Left lung (tissue), 10 donors: ENCODE measurements around the gene KNSTRN. TPM values are rescaled to one million over a fixed set of nuclear protein-coding genes. Genes with fewer than 3 reads are reported as not detected.

Source experiments
- ATAC-seq: fragments of 200-7000 bp; cut with Tn5 transposase; one replicate; pipeline ENCODE4 v1.9.1; 2020; ENCODE audit warnings: moderate library complexity
- DNase-seq, 4 donors: peaks; one replicate each; pipeline ENCODE4 v3.0.0-alpha.2; 2013 to 2020
- H3K27ac ChIP-seq, 2 donors: fragments of 200-600 bp; sonication (generic) in 1 of 2; one replicate each; pipeline versions ENCODE4 v1.5.0 to v1.8.0; 2020 to 2021
- H3K27me3 ChIP-seq, 2 donors: fragments of 200-600 bp; sonication (generic) in 1 of 2; one replicate each; pipeline versions ENCODE4 v1.5.0 to v1.8.0; 2020 to 2021
- H3K36me3 ChIP-seq, 2 donors: fragments of 200-600 bp; sonication (generic) in 1 of 2; one replicate each; pipeline versions ENCODE4 v1.5.0 to v1.8.0; 2020 to 2021
- H3K4me1 ChIP-seq, 2 donors: fragments of 200-600 bp; one replicate each; pipeline ENCODE4 v1.8.0; 2021
- H3K4me3 ChIP-seq, 2 donors: fragments of 200-600 bp; sonication (generic) in 1 of 2; one replicate each; pipeline versions ENCODE4 v1.5.0 to v1.8.0; 2020 to 2021; ENCODE audit warnings: mild to moderate bottlenecking in 1 of 2
- H3K9me3 ChIP-seq, 2 donors: fragments of 200-600 bp; sonication (generic) in 1 of 2; one replicate each; pipeline versions ENCODE4 v1.5.0 to v1.8.0; 2020 to 2021
- CTCF ChIP-seq, 2 donors: fragments of 200-600 bp; sonication (generic) in 1 of 2; IDR thresholded peaks; one replicate each; pipeline versions ENCODE4 v1.5.0 to v1.8.0; 2021; ENCODE audit warnings: antibody characterized with exemption in 2 of 2
- intact Hi-C, 2 donors: fragments of 100-400 bp; cut with DNase I; formaldehyde crosslinking; loops; one replicate each; pipeline versions ENCODE4 v1.11.2 to v1.14.2; 2022
- polyA plus RNA-seq, 6 donors: library from polyadenylated mRNA; unstranded; fragments of 120-200 nt; gene quantifications; one replicate each; pipeline ENCODE4 v1.2.1, GENCODE V29; 2013; ENCODE audit not compliant: insufficient read length in 6 of 6
- total RNA-seq, 2 donors: library from RNA; stranded (reverse); fragmentation: NEBNext Ultra II Directional; extraction: Animal tissue kit (Norgen Biotek cat#: 25700); gene quantifications; one replicate each; pipeline ENCODE4 v1.2.1, GENCODE V29; 2021
- donor health status: DM: no; HTN: yes; CAD: no.
- donor health status: DM: no; HTN: no; CAD: no.

KNSTRN gene
- total and polyA plus RNA-seq, 8 donors, result 14.2 to 46.2 (median 30.2) TPM

- Histone ChIP-seq H3K4me3 (no peak overlapping the region), H3K9me3 (no peaks in the 10 kb centered on the region), H3K27ac (no peak overlapping the region), H3K27me3 (no peaks in the 10 kb centered on the region), H3K4me1 (peaks cover 6 to 26% of the 10 kb centered on the region in 2 donors), H3K36me3 (peaks cover 4 to 63% of the 10 kb centered on the region in 2 donors)
- intact Hi-C loops, result no loop called here
- no peak for TF ChIP-seq CTCF (IDR thresholded peaks at IDR 0.05)
- DNase-seq (no peak), ATAC-seq (no peak)
Measured at GRCh38 chr15:40410476-40410875, 28.0 kb downstream of the KNSTRN start.

- DNase-seq, result no peak
- no peak overlapping the region for H3K4me3 ChIP-seq
- no peaks in the 10 kb centered on the region for H3K9me3 ChIP-seq
- no peak for ATAC-seq
- H3K27ac ChIP-seq, result no peak overlapping the region
- H3K4me1 ChIP-seq, result peaks cover 0 to 8% of the 10 kb centered on the region in 2 donors
- peaks cover 4 to 78% of the 10 kb centered on the region in 2 donors for H3K36me3 ChIP-seq
- no peak for TF ChIP-seq CTCF (IDR thresholded peaks at IDR 0.05)
- intact Hi-C loops, result no loop called here
- H3K27me3 ChIP-seq, result no peaks in the 10 kb centered on the region
Measured at GRCh38 chr15:40412095-40412759, 29.7 kb downstream of the KNSTRN start.

- ATAC-seq (no peak), DNase-seq (no peak)
- TF ChIP-seq CTCF (IDR thresholded peaks at IDR 0.05), result no peak
- no peaks in the 10 kb centered on the region for H3K4me1 ChIP-seq
- H3K9me3 ChIP-seq, result no peaks in the 10 kb centered on the region
- intact Hi-C loops, result no loop called here
- H3K27ac ChIP-seq, result no peak overlapping the region
- H3K27me3 ChIP-seq, result no peaks in the 10 kb centered on the region
- H3K4me3 ChIP-seq, result no peak overlapping the region
- H3K36me3 ChIP-seq, result peaks cover 4 to 85% of the 10 kb centered on the region in 2 donors
Measured at GRCh38 chr15:40413036-40413435, 30.5 kb downstream of the KNSTRN start.

- H3K27ac ChIP-seq, result no peak overlapping the region
- ATAC-seq (no peak), DNase-seq (no peak)
- H3K36me3 ChIP-seq, result peaks cover 4 to 85% of the 10 kb centered on the region in 2 donors
- intact Hi-C loops, result no loop called here
- no peaks in the 10 kb centered on the region for H3K9me3 ChIP-seq
- no peaks in the 10 kb centered on the region for H3K4me1 ChIP-seq
- H3K27me3 ChIP-seq, result no peaks in the 10 kb centered on the region
- no peak overlapping the region for H3K4me3 ChIP-seq
- no peak for TF ChIP-seq CTCF (IDR thresholded peaks at IDR 0.05)
Measured at GRCh38 chr15:40414816-40415215, 32.3 kb downstream of the KNSTRN start.

- H3K9me3 ChIP-seq, result no peaks in the 10 kb centered on the region
- no peaks in the 10 kb centered on the region for H3K27me3 ChIP-seq
- H3K4me3 ChIP-seq, result no peak overlapping the region
- H3K27ac ChIP-seq, result no peak overlapping the region
- intact Hi-C loops, result no loop called here
- ATAC-seq (no peak), DNase-seq (no peak)
- H3K4me1 ChIP-seq, result peaks cover 0 to 2% of the 10 kb centered on the region in 2 donors
- no peak for TF ChIP-seq CTCF (IDR thresholded peaks at IDR 0.05)
- H3K36me3 ChIP-seq, result peaks cover 4 to 81% of the 10 kb centered on the region in 2 donors
Measured at GRCh38 chr15:40415226-40415625, 32.7 kb downstream of the KNSTRN start.
